Astrocyte (in vitro differentiated cells and primary cell): ENCODE measurements around the gene PLP2. TPM values are rescaled to one million over a fixed set of nuclear protein-coding genes. Genes with fewer than 3 reads are reported as not detected.

Experiments used
- DNase-seq: peaks from one replicate; pipeline ENCODE4 v3.0.0-alpha.2; 2010; ENCODE audit warnings: low read depth
- FAIRE-seq: peaks from 2 replicates; lab custom pipeline; 2011; peaks lifted over from hg19 to GRCh38; lab: Jason Lieb, UNC
- H2AFZ ChIP-seq: 2 replicates; pipeline ENCODE4 v1.6.0; 2012; ENCODE audit warnings: low read depth, low read length, inconsistent platforms
- H3K27ac ChIP-seq: 2 replicates; pipeline ENCODE4 v1.5.1; 2011; ENCODE audit warnings: low read depth, low read length, inconsistent platforms
- H3K27me3 ChIP-seq: 2 replicates; pipeline ENCODE4 v1.6.0; 2011; ENCODE audit warnings: low read length, inconsistent platforms; ENCODE audit not compliant: insufficient read depth
- H3K36me3 ChIP-seq: 2 replicates; pipeline ENCODE4 v1.5.1; 2011; ENCODE audit warnings: low read length, inconsistent platforms; ENCODE audit not compliant: insufficient read depth
- H3K4me1 ChIP-seq: 2 replicates; pipeline ENCODE4 v1.5.1; 2011; ENCODE audit warnings: low read length, inconsistent platforms; ENCODE audit not compliant: insufficient read depth
- H3K4me2 ChIP-seq: 2 replicates; pipeline ENCODE4 v1.6.0; 2012; ENCODE audit warnings: low read length, inconsistent platforms
- H3K4me3 ChIP-seq: 2 replicates; pipeline ENCODE4 v1.5.1; 2011; ENCODE audit warnings: low read depth, mild to moderate bottlenecking, low read length, inconsistent platforms; ENCODE audit not compliant: insufficient read depth
- H3K79me2 ChIP-seq: 2 replicates; pipeline ENCODE4 v1.6.0; 2012; ENCODE audit warnings: mild to moderate bottlenecking, low read length, inconsistent platforms; ENCODE audit not compliant: insufficient read depth
- H3K9ac ChIP-seq: 2 replicates; pipeline ENCODE4 v1.6.0; 2012; ENCODE audit warnings: mild to moderate bottlenecking, low read length, inconsistent platforms
- H3K9me3 ChIP-seq: 2 replicates; pipeline ENCODE4 v1.5.1; 2012; ENCODE audit warnings: low read depth, mild to moderate bottlenecking, low read length, inconsistent platforms; ENCODE audit not compliant: insufficient read depth
- H4K20me1 ChIP-seq: 2 replicates; pipeline ENCODE4 v1.6.0; 2012; ENCODE audit warnings: low read length, inconsistent platforms; ENCODE audit not compliant: insufficient read depth
- H3K27ac Mint-ChIP-seq: one replicate; pipeline ENCODE4 v1.8.0; 2021; ENCODE audit warnings: mild to moderate bottlenecking, mixed read lengths; ENCODE audit not compliant: unreplicated experiment
- H3K27me3 Mint-ChIP-seq: one replicate; pipeline ENCODE4 v1.8.0; 2021; ENCODE audit warnings: low read depth, mixed read lengths; ENCODE audit not compliant: unreplicated experiment
- H3K36me3 Mint-ChIP-seq: one replicate; pipeline ENCODE4 v1.8.0; 2021; ENCODE audit warnings: low read depth, mixed read lengths; ENCODE audit not compliant: unreplicated experiment
- H3K4me1 Mint-ChIP-seq: one replicate; pipeline ENCODE4 v1.8.0; 2021; ENCODE audit warnings: low read depth, mixed read lengths; ENCODE audit not compliant: unreplicated experiment
- H3K4me3 Mint-ChIP-seq: one replicate; pipeline ENCODE4 v1.8.0; 2021; ENCODE audit warnings: mild to moderate bottlenecking, moderate library complexity, mixed read lengths; ENCODE audit not compliant: unreplicated experiment
- H3K9me3 Mint-ChIP-seq: one replicate; pipeline ENCODE4 v1.8.0; 2021; ENCODE audit warnings: mild to moderate bottlenecking, mixed read lengths; ENCODE audit not compliant: unreplicated experiment
- EZH2 ChIP-seq: IDR thresholded peaks from 2 replicates; pipeline ENCODE4 v1.6.1; 2012; ENCODE audit warnings: mild to moderate bottlenecking, low read length, inconsistent platforms; ENCODE audit not compliant: insufficient read depth
- total RNA-seq: library from RNA; stranded (reverse); gene quantifications from 2 replicates; pipeline ENCODE4 v1.2.1, GENCODE V29; 2021
- TF ChIP-seq, protein P1 (sequence below): IDR thresholded peaks from 2 replicates; pipeline ENCODE4 v1.5.1; 2011; ENCODE audit warnings: low read depth, mild to moderate bottlenecking, inconsistent platforms, low read length, moderate library complexity; ENCODE audit not compliant: insufficient read depth

PLP2 gene
- total RNA-seq, 1 donor from 2014 or later, result 109 TPM

DNA sequence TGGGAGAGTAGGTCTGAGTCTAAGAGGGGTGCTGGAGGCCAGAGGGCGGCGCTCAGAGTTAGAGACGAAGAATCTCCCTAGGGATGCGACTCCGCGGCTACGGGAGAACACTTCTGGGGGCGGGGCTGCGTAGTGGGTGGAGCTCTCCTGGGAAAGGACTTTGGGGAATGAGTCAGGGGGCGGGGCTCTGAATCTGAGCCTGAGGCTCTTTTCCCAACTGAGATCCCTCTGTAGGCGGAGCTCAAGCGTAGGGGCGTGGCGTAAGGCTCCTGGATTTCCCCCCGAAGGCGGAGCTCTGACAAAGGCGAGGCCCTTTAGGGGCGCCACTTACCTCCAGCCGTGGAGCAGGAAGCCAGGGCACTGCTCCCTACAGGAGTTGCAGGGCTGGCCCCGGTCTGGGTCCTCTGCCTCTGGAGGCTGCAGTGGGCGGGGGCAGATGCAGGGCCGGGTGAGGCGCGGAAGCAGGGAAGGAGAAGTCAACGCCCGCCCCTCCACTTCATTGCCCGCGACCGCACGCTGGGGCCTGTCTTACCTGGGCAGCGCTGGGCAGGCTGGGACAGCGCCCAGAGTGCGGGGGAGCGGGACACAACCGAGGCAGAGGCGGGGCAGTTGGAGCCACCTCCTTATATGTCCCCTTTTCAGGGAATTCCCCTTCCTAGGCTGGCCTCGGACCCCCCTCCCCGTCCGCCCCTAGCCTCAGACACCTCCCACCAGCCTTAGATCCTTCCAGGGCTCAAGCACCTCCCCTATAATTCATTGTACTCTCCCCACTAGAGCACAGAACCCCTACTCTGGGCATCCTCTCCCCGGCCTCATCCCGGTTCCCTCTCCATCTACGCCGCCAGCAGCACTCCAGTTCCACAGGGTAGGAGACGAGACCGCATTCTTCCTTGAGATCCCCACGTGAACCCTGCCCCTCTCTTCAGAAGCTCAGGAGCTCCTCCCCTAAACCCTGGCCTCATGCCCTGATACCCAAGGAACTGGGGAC is 12.9 kb downstream of the PLP2 start:
- H4K20me1 ChIP-seq, result peaks cover 7% of the 10 kb centered on the region
- TF ChIP-seq, protein P1, sequence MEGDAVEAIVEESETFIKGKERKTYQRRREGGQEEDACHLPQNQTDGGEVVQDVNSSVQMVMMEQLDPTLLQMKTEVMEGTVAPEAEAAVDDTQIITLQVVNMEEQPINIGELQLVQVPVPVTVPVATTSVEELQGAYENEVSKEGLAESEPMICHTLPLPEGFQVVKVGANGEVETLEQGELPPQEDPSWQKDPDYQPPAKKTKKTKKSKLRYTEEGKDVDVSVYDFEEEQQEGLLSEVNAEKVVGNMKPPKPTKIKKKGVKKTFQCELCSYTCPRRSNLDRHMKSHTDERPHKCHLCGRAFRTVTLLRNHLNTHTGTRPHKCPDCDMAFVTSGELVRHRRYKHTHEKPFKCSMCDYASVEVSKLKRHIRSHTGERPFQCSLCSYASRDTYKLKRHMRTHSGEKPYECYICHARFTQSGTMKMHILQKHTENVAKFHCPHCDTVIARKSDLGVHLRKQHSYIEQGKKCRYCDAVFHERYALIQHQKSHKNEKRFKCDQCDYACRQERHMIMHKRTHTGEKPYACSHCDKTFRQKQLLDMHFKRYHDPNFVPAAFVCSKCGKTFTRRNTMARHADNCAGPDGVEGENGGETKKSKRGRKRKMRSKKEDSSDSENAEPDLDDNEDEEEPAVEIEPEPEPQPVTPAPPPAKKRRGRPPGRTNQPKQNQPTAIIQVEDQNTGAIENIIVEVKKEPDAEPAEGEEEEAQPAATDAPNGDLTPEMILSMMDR, result no peak
- no peak for TF ChIP-seq EZH2
- Mint-ChIP-seq H3K27ac (peak overlapping the region; percentile 66), H3K4me1 (no peaks in the 10 kb centered on the region), H3K4me3 (peak overlapping the region; percentile 86), H3K36me3 (no peaks in the 10 kb centered on the region), H3K9me3 (no peaks in the 10 kb centered on the region), H3K27me3 (no peaks in the 10 kb centered on the region)
- H3K4me2 ChIP-seq, result peak overlapping the region; percentile 85
- peak overlapping the region; percentile 60 for H2AFZ ChIP-seq
- no peaks in the 10 kb centered on the region for H3K27me3 ChIP-seq
- H3K9me3 ChIP-seq, result no peaks in the 10 kb centered on the region
- H3K36me3 ChIP-seq, result no peaks in the 10 kb centered on the region
- DNase-seq, result peak; percentile 63
- peak overlapping the region; percentile 39 for H3K4me3 ChIP-seq
- H3K27ac ChIP-seq, result no peak overlapping the region
- FAIRE-seq, result peak; percentile 47
- no peaks in the 10 kb centered on the region for H3K4me1 ChIP-seq
- no peak overlapping the region for H3K9ac ChIP-seq
- H3K79me2 ChIP-seq, result no peaks in the 10 kb centered on the region

DNA sequence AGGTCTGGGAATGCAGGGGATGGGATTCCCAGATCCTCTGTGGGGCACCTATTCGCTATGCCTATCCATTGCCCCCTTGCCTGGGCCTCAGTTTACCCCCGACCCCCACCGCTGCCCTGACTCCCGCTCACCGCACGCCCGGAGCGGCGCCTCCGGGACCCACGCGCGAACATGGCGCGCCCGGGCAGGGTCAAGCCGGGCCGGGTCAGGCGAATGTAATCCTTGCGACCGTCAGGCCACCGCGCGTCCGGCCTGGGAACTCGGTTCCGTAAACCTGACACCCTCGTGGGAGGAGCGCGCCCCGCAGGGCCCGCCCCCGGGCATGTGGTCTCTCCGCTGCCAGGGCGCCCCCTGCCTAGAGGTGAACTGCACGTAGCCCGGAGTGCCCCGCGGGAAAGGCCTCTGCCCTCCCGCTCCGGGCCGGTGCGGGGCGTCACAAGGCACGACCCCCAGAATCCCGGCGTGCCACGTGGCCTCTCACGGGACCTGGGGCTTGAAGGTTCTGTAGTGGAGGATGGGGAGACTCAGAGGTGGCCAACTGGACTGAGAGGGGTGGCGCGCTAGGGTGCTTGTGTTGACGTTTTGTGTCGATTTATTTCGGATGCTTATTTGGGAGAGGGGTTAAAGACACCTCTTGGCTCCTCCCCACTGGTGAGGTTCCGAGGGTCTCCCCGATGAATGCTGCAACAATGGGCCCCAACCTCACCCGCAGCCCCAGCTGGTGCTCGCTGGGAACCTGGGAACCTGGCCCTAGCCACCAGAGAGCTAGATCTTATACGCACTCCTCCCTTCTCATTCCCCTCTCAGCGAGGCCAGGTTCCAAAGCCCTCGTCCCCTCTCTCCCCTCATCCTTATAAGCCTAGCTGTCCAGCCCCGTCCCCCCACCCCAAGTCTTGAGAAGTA is 14.7 kb downstream of the PLP2 start, which contains the start of gene PRICKLE3:
PRICKLE3 (minus strand) TSS at position 249 of the 903 bp plus-strand sequence; CDS start at position 173, 76 bp downstream.
- Histone ChIP-seq H3K79me2 (no peaks in the 10 kb centered on the region), H3K27me3 (no peaks in the 10 kb centered on the region), H4K20me1 (peaks cover 7% of the 10 kb centered on the region), H3K4me2 (peak within 1 kb of the TSS; percentile 85), H3K4me1 (no peaks in the 10 kb centered on the region), H3K27ac (no peak within 1 kb of the TSS), H3K36me3 (no peaks in the 10 kb centered on the region), H3K9me3 (no peaks in the 10 kb centered on the region), H3K4me3 (peak within 1 kb of the TSS; percentile 57), H2AFZ (peak within 1 kb of the TSS; percentile 75), H3K9ac (peak within 1 kb of the TSS; percentile 70)
- Mint-ChIP-seq H3K27me3 (no peaks in the 10 kb centered on the region), H3K27ac (peak within 1 kb of the TSS; percentile 66), H3K4me3 (peak within 1 kb of the TSS; percentile 86), H3K9me3 (no peaks in the 10 kb centered on the region), H3K36me3 (no peaks in the 10 kb centered on the region), H3K4me1 (peaks cover 1% of the 10 kb centered on the region)
- no peak for TF ChIP-seq EZH2
- TF ChIP-seq, protein P1, result no peak
- DNase-seq, result no peak
- peak; percentile 5 for FAIRE-seq
